ENCODE results near the gene AFAP1.

The AFAP1 gene

DNA sequence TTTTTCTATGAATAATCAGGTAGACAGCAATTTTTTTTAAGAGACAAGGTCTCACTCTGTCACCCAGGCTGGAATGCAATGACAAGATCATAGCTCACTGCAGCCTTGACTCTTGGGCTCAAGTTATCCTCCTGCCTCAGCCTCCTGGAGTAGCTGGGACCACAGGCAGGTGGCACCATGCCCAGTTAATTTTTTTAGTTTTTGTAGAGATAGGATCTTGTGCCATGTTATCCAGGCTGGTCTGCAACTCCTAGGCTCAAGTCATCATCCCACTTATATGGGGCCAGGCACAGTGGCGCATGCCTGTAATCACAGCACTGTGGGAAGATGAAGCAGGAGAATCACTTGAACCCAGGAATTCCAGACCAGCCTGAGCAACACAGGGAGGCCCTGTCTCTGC, 26.8 kb downstream of the AFAP1 start:
- DNase-seq: no peak

GRCh38 chr4:7910952-7911578, 28.6 kb downstream of the AFAP1 start:
- no peak for DNase-seq

DNA sequence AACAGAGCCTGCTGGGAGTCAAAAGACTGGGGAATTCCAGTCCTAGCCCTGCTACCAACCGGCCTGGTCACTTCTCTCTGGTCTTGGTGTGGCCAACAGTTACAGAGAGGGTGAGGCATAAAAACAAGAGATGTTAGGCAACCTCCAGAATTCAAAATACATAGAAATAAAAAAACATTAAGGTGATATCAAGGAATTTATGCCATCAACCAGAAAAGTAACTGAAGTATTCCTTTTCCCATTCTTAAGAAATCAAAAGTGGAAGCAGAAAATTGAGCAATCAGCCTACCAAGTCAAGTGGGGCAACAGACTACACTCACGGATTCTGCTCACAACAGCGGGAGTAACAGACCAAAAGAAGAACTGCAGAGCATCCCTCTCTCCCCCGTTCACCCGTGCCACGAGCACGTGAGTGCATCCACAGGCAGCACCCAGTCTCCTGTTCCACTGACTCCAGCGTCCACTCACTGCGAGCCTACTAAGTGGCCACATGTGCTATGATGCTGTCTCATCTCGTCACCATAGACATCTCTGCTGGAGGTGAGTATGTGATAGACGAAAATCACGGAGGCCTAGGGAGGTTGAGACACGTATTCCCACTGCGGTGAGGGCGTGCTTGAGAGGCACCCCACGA, 29.3 kb downstream of the AFAP1 start:
- peak; percentile 55 for DNase-seq

DNA sequence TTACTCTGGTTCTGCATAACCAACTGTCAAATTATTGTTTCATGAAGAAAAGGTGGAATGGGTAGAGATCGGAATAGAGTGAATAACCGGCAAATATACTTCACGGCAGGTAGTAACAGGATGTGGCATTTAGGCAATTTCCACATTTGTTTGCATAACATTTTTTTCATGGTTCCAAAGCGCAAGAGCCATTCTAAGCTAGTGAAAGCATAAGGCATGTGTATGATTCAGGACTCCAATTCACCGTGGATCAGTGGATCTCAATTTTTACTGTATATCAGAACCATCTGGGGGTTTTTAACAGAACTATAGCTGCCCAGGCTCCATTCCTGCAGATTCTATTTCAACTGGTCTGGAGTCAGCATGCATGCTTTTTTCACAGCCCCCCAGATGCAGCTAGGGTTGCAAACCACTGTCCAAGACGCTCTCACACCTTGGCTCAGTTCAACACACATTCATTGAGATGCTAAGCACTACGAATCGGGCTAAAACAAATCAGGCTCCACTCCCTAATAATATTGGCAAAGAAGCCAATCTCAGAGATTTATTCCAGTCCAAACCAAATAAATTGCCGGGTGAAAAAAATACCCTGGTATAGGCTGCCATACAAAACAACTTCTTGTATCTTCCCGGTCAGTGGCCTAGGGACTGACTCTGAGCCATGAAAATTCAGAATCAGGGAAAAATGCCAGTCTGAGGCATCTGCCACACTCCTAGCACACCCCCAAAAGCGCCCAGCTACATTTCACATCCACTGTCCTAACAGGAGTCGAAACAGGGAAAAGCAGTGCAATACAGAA, 30.0 kb downstream of the AFAP1 start:
- DNase-seq: no peak

- no peak for DNase-seq
Observed at GRCh38 chr4:7908668-7909067, 31.0 kb downstream of the AFAP1 start.

DNA sequence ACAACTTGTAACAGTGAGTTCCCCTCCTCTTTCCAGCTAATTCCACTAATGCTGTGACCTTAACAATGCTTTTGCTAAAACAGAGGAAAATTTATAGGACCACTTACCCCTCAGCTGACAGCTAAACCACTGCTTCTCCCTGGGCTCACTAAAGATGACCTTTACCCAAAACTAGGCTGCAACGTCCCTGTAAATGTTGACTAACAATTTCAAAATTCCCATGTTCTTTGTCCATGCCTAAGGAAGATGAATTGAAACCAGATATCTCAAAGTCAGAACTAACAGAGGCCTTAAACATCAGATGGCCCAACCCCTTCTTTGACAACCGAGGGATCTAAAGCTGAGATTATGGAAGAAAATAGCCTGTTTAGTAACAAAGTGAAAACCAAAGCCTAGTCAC, 32.5 kb downstream of the AFAP1 start:
- no peak for DNase-seq

DNA sequence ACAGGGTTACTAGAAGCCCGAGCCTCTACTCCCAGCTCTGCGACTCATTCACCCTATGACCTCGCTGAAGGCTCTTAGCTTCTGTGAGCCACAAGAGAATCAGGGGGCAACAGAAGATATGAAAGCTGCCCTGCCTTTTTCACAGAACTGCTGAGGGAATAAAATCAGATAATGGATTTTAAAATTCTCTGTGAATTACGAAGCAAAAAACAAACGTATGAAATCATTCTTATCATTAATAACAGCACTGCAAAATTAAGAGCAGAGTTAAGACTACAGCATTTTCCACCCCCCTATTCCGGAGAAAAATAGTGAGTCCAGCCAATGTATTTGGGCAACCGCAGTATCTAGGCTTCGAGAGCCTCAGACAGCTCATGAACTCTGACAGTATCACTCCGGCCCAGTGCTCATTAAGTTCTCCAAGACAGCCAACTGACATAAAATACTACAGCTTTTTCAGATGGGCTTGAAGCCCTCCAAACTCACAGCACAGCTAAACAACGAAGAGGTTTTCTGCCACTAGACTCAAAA, 33.4 kb downstream of the AFAP1 start:
- DNase-seq: no peak

- no peak for DNase-seq
Observed at GRCh38 chr4:7904952-7905915, 34.4 kb downstream of the AFAP1 start.

DNA sequence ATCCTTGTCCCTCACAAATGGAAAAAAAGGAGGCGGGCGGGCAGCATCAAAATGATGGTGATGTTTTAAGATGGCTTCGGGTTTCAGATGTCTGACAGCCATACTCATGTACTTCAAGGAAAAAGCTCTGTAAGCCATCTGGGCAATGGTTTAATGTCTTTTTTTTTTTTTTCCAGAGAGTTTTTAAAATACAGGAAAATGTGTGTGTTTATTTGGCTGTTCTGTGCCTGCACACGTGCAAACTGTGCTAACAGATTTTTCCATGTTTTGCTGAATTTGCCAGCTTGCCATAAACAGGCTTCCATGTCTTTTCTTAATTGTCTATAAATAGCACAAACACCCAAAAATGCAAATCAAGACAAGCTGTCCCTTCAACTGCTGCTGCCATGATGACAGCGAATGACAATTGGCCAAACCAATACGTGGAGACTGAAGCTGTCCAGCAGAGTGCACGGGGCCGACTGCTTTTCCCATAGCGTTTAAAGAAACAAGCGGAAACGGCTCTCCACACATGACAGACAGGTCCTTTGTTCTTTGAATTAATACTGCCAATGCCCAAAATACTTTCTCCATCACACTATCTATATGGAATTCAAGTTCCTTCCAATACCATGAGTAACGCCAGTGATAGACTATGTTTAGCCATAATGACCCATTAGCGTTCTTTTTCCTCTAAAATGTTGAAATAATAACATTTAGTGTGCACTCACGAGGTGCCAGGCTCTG, 35.7 kb downstream of the AFAP1 start:
- DNase-seq: no peak

DNA sequence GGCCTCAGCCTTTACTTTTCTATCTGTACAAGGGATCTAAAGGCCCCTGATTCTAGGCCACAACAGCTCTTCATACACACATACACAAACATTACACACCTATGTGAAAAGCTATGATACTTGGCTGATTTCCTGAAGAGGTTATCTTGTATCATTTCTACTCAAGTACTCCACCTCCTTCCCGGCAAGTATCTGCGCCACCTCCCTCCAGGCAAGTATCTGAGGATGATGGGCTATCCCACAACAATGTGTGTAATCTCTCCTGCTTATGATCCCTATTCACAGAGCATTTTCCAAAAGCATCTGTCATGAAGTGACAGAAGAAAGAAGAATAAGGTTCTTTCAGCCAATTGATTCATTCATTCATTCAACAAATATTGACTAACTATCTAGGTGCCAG, 36.8 kb downstream of the AFAP1 start:
- DNase-seq: no peak

- no peak for DNase-seq
Observed at GRCh38 chr4:7902101-7902553, 37.5 kb downstream of the AFAP1 start.

DNA sequence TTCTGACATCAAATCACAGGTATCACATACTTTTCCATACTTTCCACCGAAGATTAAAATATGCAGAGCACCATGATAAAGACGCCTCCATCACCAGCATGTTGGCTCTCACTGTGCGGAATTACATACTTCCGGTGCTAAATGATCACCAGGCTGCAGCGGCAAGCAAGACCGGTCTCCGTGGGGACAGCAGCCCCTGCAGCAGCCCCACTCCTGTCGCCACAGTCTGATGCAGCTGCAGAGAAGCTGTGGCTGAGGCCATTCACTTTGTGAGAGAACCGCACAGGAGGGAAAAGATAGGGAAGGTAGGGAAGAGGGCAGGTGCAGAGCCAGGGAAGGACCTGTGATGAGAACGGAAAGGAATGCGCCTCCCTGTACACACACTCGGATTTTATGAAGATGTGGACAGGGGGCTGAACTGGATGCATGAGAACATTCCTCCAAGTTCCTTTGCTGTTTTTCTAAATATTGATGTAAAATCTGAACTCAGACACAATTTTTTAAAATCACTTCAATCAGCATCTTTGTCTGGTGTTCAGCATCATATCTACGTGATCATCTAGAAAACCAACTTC, 38.3 kb downstream of the AFAP1 start:
- no peak for DNase-seq

GRCh38 chr4:7900334-7900909, 39.2 kb downstream of the AFAP1 start:
- DNase-seq: no peak

- no peak for DNase-seq
Observed at GRCh38 chr4:7899184-7899869, 40.3 kb downstream of the AFAP1 start.

DNA sequence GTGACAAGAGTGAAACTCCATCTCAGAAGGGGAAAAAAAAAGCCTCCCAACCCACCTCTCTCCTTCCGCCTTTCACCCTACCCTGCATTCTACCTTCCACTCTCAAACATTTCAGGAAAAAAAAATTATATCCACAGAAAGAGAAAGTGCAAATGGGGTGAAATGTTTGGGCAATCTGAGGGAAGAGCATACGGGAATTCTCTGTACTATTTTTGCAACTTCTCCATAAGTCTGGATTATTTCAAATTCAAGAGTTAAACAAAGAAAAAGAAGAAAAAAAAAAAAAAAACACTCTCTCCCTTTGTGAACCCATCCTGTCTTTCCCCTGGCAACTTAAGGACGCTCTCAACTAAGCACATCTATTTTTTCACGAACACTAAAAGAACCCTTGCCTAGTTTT, 41.3 kb downstream of the AFAP1 start:
- DNase-seq: no peak

GRCh38 chr4:7897811-7898210, 41.9 kb downstream of the AFAP1 start:
- DNase-seq: no peak

- no peak for DNase-seq
Observed at GRCh38 chr4:7894677-7895181, 44.9 kb downstream of the AFAP1 start.

GRCh38 chr4:7894098-7894676, 45.5 kb downstream of the AFAP1 start:
- no peak for DNase-seq

DNA sequence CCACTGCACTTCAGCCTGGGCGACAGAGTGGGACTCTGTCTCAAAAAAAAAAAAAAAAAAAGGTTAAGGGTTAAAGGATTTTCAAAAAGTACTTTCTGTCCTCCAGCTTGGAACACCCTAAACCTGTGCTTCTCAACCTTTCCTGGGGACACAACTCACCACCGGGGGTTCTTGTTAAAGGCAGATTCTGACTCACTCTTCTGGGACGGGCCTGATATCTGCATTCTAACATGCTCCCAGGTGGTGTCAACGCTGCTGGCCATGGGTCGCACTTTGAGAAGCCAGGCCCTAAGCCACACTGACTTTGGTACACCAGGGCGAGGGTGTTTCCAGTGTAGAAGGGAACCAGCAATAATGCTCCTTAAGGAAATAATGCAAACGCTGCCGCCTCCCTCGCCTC, 46.1 kb downstream of the AFAP1 start:
- DNase-seq: no peak
